Endothelial cell of umbilical vein (primary cell): Measurements from ENCODE around the gene TOLLIP. TPM values are rescaled to one million over a fixed set of nuclear protein-coding genes. Genes with fewer than 3 reads are reported as not detected.

ENCODE experiments used
- BruUV-seq: library from RNA; stranded (reverse); fragments of 400-500 nt; replicated peaks from 2 replicates; lab custom pipeline; 2021; lab: Mats Ljungman, UMichigan
- CTCF ChIA-PET: fragments of 300-600, 350-600 bp; sonication (Branson Sonifier 250); formaldehyde crosslinking; loops from one replicate; lab custom pipeline; 2021; ENCODE audit warnings: antibody characterized with exemption, inconsistent platforms; lab: Charles Lee
- POLR2A ChIA-PET: fragments of 300-600, 350-600 bp; sonication (Branson Sonifier 250); formaldehyde crosslinking; loops from one replicate; lab custom pipeline; 2021; ENCODE audit warnings: antibody characterized with exemption, inconsistent platforms; lab: Charles Lee
- DNase-seq: peaks from one replicate; pipeline ENCODE4 v3.0.0-alpha.2; 2011; ENCODE audit warnings: low read depth, low spot score
- FAIRE-seq: peaks from 2 replicates; lab custom pipeline; 2011; peaks lifted over from hg19 to GRCh38; lab: Jason Lieb, UNC
- H2AFZ ChIP-seq: 2 replicates; pipeline ENCODE4 v1.6.0; 2012; ENCODE audit warnings: low read depth, low read length, control low read depth, inconsistent platforms
- H3K27ac ChIP-seq: 2 replicates; pipeline ENCODE4 v1.5.1; 2011; ENCODE audit warnings: low read depth, mild to moderate bottlenecking, control low read depth, low read length, moderate library complexity; ENCODE audit not compliant: insufficient read depth
- H3K27me3 ChIP-seq, 2 experiments: 2 replicates each; pipeline versions ENCODE4 v1.6.0 to v1.6.1; 2011; ENCODE audit warnings: low read length in 2 of 2, mixed read lengths in 1 of 2; ENCODE audit not compliant: control insufficient read depth in 2 of 2, insufficient read depth in 2 of 2
- H3K36me3 ChIP-seq, 2 experiments: 2 replicates in 1 of 2; 3 replicates in 1 of 2; pipeline ENCODE4 v1.5.1; 2011; ENCODE audit warnings: low read length in 2 of 2, mild to moderate bottlenecking in 1 of 2, moderate library complexity in 1 of 2; ENCODE audit not compliant: control insufficient read depth in 2 of 2, insufficient read depth in 2 of 2; ENCODE audit errors: extremely low read depth in 1 of 2
- H3K4me1 ChIP-seq: 3 replicates; pipeline ENCODE4 v1.5.1; 2011; ENCODE audit warnings: mild to moderate bottlenecking, low read length; ENCODE audit not compliant: control insufficient read depth, insufficient read depth; ENCODE audit errors: extremely low read depth
- H3K4me2 ChIP-seq: 2 replicates; pipeline ENCODE4 v1.6.1; 2011; ENCODE audit warnings: low read length, control low read depth, mixed read lengths; ENCODE audit not compliant: insufficient read depth
- H3K4me3 ChIP-seq, 3 experiments: fragments of 200-600 bp in 1 of 3; sonication (generic), shearing (Covaris generic) in 1 of 3; replicated peaks in 1 of 3; 2 replicates each; pipeline ENCODE4 v1.5.1; 2011 to 2016; ENCODE audit warnings: control low read depth in 3 of 3, low read length in 3 of 3, mild to moderate bottlenecking in 2 of 3, inconsistent platforms in 1 of 3, low read depth in 1 of 3, moderate library complexity in 1 of 3; ENCODE audit not compliant: insufficient read depth in 1 of 3
- H3K79me2 ChIP-seq: 2 replicates; pipeline ENCODE4 v1.6.0; 2012; ENCODE audit warnings: low read length, inconsistent platforms; ENCODE audit not compliant: control insufficient read depth, insufficient read depth
- H3K9ac ChIP-seq: replicated peaks from 2 replicates; pipeline ENCODE3; 2011; ENCODE audit warnings: low read length, control low read depth; ENCODE audit not compliant: insufficient read depth; ENCODE audit errors: extremely low read depth
- H3K9me1 ChIP-seq: replicated peaks from 3 replicates; pipeline ENCODE4 v1.6.0; 2011; ENCODE audit warnings: mild to moderate bottlenecking, low read length; ENCODE audit not compliant: control insufficient read depth, insufficient read depth; ENCODE audit errors: extremely low read depth
- H3K9me3 ChIP-seq: replicated peaks from 2 replicates; pipeline ENCODE4 v1.5.1; 2012; ENCODE audit warnings: low read length, inconsistent platforms; ENCODE audit not compliant: control insufficient read depth, insufficient read depth
- H4K20me1 ChIP-seq: replicated peaks from 2 replicates; pipeline ENCODE3; 2011; ENCODE audit warnings: mild to moderate bottlenecking, low read length; ENCODE audit not compliant: control insufficient read depth, insufficient read depth; ENCODE audit errors: extremely low read depth
- FOS ChIP-seq: IDR thresholded peaks from 2 replicates; pipeline ENCODE4 v1.6.1; 2011; ENCODE audit warnings: mild to moderate bottlenecking, low read length, moderate library complexity, borderline replicate concordance; ENCODE audit not compliant: insufficient read depth
- JUN ChIP-seq: IDR thresholded peaks from 2 replicates; pipeline ENCODE4 v1.6.1; 2011; ENCODE audit warnings: borderline replicate concordance, low read depth; ENCODE audit not compliant: insufficient read length, insufficient read depth
- MAX ChIP-seq: IDR thresholded peaks from 2 replicates; pipeline ENCODE4 v1.6.1; 2011; ENCODE audit not compliant: insufficient read depth, insufficient read length
- MYC ChIP-seq: IDR thresholded peaks from one replicate; pipeline ENCODE4 v1.6.1; 2011; ENCODE audit warnings: mild to moderate bottlenecking, low read depth, low read length
- POLR2A ChIP-seq: IDR thresholded peaks from 2 replicates; pipeline ENCODE4 v1.6.1; 2012; ENCODE audit warnings: low read depth, mild to moderate bottlenecking, control low read depth, low read length
- dilution Hi-C: fragments of 300-500 bp; cut with MboI; formaldehyde crosslinking; loops from one replicate; pipeline ENCODE4 v1.15.0; 2019; ENCODE audit warnings: low sequenced_read_pairs; ENCODE audit not compliant: extremely low pct_ligation_motif_present
- intact Hi-C: fragments of 100-400 bp; cut with micrococcal nuclease; formaldehyde crosslinking; loops from one replicate; pipeline ENCODE4 v1.10.0; 2022
- polyA plus RNA-seq, 4 experiments: library from polyadenylated mRNA; depleted of rRNA in 3 of 4; stranded (reverse) in 3 of 4; unstranded in 1 of 4; fragments of >200 nt; gene quantifications; 2 replicates each; pipeline versions ENCODE4 v1.2.1 to v1.2.3, GENCODE V29; 2011 to 2012; ENCODE audit warnings: missing spikeins in 1 of 4
- total RNA-seq: library from RNA; stranded (reverse); gene quantifications from 2 replicates; pipeline ENCODE4 v1.2.3, GENCODE V29; 2021

TOLLIP gene
- total and polyA plus RNA-seq, 2 donors (not counting 3 experiments of a cell fraction or from before 2014, with no cell fraction given), result 49.6 to 64.8 TPM

GRCh38 chr11:1280116-1281035 lies 29.1 kb downstream of the TOLLIP start:
- no TSS peak for BruUV-seq
- H3K9ac ChIP-seq, result no peak overlapping the region

GRCh38 chr11:1279674-1280055 lies 29.8 kb downstream of the TOLLIP start:
- FAIRE-seq, result no peak
- no peaks in the 10 kb centered on the region for H3K27me3 ChIP-seq
- H2AFZ ChIP-seq, result no peak overlapping the region
- BruUV-seq, result no TSS peak
- no peak overlapping the region for H3K27ac ChIP-seq
- no peak for TF ChIP-seq FOS
- no peak for TF ChIP-seq POLR2A
- TF ChIP-seq JUN, result no peak
- no peaks in the 10 kb centered on the region for H3K9me1 ChIP-seq
- H3K36me3 ChIP-seq, result peaks cover 0 to 36% of the 10 kb centered on the region in 2 experiments
- no peak overlapping the region for H3K9ac ChIP-seq
- ChIA-PET CTCF (no interaction called here), POLR2A (no interaction called here)
- H4K20me1 ChIP-seq, result no peaks in the 10 kb centered on the region
- dilution Hi-C loops, result no loop called here
- no peaks in the 10 kb centered on the region for H3K79me2 ChIP-seq
- no peak for DNase-seq
- no peak overlapping the region for H3K4me2 ChIP-seq
- peaks cover 6% of the 10 kb centered on the region for H3K4me1 ChIP-seq
- intact Hi-C loops, result no loop called here
- no peaks in the 10 kb centered on the region for H3K9me3 ChIP-seq
- H3K4me3 ChIP-seq, result no peak overlapping the region

More at GRCh38 chr11:1280116-1281035, 29.1 kb downstream of the TOLLIP start:
- no peak overlapping the region for H3K4me3 ChIP-seq
- H3K9me1 ChIP-seq, result no peaks in the 10 kb centered on the region
- H2AFZ ChIP-seq, result no peak overlapping the region
- H4K20me1 ChIP-seq, result no peaks in the 10 kb centered on the region
- ChIA-PET CTCF (no interaction called here), POLR2A (no interaction called here)
- H3K79me2 ChIP-seq, result no peaks in the 10 kb centered on the region
- DNase-seq (no peak), FAIRE-seq (no peak)
- dilution Hi-C loops (no loop called here), intact Hi-C loops (no loop called here)
- peaks cover 0 to 43% of the 10 kb centered on the region in 2 experiments for H3K36me3 ChIP-seq
- H3K4me2 ChIP-seq, result no peak overlapping the region
- no peaks in the 10 kb centered on the region for H3K27me3 ChIP-seq
- H3K27ac ChIP-seq, result no peak overlapping the region
- TF ChIP-seq MYC (no peak), MAX (no peak), FOS (no peak), POLR2A (no peak)
- peaks cover 6% of the 10 kb centered on the region for H3K4me1 ChIP-seq
- H3K9me3 ChIP-seq, result no peaks in the 10 kb centered on the region
